Stromal cell of bone marrow (primary cell): Measurements from ENCODE around the gene ITGAV.

Experiments
- DNase-seq: peaks from one replicate; pipeline ENCODE4 v3.0.0-alpha.2; 2012; ENCODE audit warnings: low read depth

The ITGAV gene

GRCh38 chr2:186575302-186575701 lies 14.6 kb upstream of the ITGAV start:
- DNase-seq, result peak; percentile 97

GRCh38 chr2:186575856-186576255 lies 14.0 kb upstream of the ITGAV start:
- DNase-seq, result no peak

- DNase-seq, result no peak
These were observed 13.2 kb upstream of the ITGAV start for GRCh38 chr2:186576614-186577013.

GRCh38 chr2:186582698-186583097 lies 7.2 kb upstream of the ITGAV start:
- no peak for DNase-seq

GRCh38 chr2:186584053-186584452 lies 5.8 kb upstream of the ITGAV start:
- DNase-seq, result no peak

GRCh38 chr2:186588421-186588820 lies 1.4 kb upstream of the ITGAV start:
- DNase-seq, result no peak

- DNase-seq, result no peak
These were observed 780 bp upstream of the ITGAV start for GRCh38 chr2:186588940-186589611.

- DNase-seq, result no peak
These were observed 498 bp downstream of the ITGAV start for GRCh38 chr2:186590350-186590758.

GRCh38 chr2:186590759-186591505 lies 1.1 kb downstream of the ITGAV start:
- peak; percentile 19 for DNase-seq

GRCh38 chr2:186591506-186591890 lies 1.6 kb downstream of the ITGAV start:
- no peak for DNase-seq

GRCh38 chr2:186592137-186592875 lies 2.5 kb downstream of the ITGAV start:
- DNase-seq, result no peak

- no peak for DNase-seq
These were observed 3.7 kb downstream of the ITGAV start for GRCh38 chr2:186593523-186593922.

- DNase-seq, result no peak
These were observed 4.3 kb downstream of the ITGAV start for GRCh38 chr2:186594001-186594722.

- peak; percentile 17 for DNase-seq
These were observed 5.4 kb downstream of the ITGAV start for GRCh38 chr2:186595219-186595618.

GRCh38 chr2:186599186-186599778 lies 9.4 kb downstream of the ITGAV start:
- no peak for DNase-seq

GRCh38 chr2:186603286-186603685 lies 13.4 kb downstream of the ITGAV start:
- DNase-seq, result peak; percentile 17

GRCh38 chr2:186605041-186605440 lies 15.2 kb downstream of the ITGAV start:
- DNase-seq, result no peak

- DNase-seq, result no peak
These were observed 17.9 kb downstream of the ITGAV start for GRCh38 chr2:186607660-186608324.

- DNase-seq, result no peak
These were observed 20.9 kb downstream of the ITGAV start for GRCh38 chr2:186610785-186611184.

- DNase-seq, result no peak
These were observed 21.7 kb downstream of the ITGAV start for GRCh38 chr2:186611526-186611925.

- no peak for DNase-seq
These were observed 22.2 kb downstream of the ITGAV start for GRCh38 chr2:186612026-186612425.
